Measurements from ENCODE around the gene CCNK. TPM values are rescaled to one million over a fixed set of nuclear protein-coding genes. Genes with fewer than 3 reads are reported as not detected.

The CCNK gene
- total and polyA plus RNA-seq, 10 of the 15 experiments (the other 5 are each of a cell fraction or from before 2014, with no cell fraction given), result 10.8 to 88.0 (median 22.5) TPM

DNA sequence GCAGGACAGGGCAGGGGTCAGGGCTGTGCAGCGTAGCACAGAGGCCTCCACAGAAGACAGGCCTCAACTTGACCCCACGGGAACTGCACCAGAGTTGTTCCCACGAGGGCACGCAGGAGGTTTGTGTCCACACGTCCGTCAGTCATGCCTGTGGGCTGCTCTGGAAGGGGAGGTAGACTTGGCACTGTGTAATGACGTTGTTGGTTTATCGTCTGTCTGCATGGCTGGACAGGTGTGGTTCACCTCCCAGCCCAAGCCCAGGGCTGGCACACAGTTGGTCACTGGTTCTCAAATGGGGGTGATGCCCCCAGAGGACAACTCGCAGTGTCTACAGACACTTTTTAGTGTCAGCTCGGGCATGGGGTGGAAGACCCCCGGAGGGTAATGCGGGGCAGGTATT lies 45.8 kb downstream of the CCNK start:
- SMC1A ChIA-PET (ENCODE audit: uncharacterized antibody, unreplicated experiment), result interaction anchor here (1.4 kb wide), 1 partner anchor 17 kb away, joined by 3 read pairs; no protein-coding TSS in a partner anchor
- no peaks in the 10 kb centered on the region for H4K20me1 ChIP-seq (ENCODE audit: control insufficient read depth, insufficient read depth)
- DNase-seq (ENCODE audit: low read depth, low spot score), result no peak
- no peak overlapping the region for H3K4me3 ChIP-seq
- no peaks in the 10 kb centered on the region for H3K79me2 ChIP-seq (ENCODE audit: control insufficient read depth, insufficient read depth, low read length)
- CTCF ChIA-PET, result no interaction called here
- H3K27ac ChIP-seq (ENCODE audit: control insufficient read depth, insufficient read depth), result no peak overlapping the region
- no peaks in the 10 kb centered on the region for H3K4me1 ChIP-seq (ENCODE audit: control insufficient read depth, insufficient read depth, low read length)
- no peaks in the 10 kb centered on the region for H3K27me3 ChIP-seq (replicated peaks in 1 of 2; ENCODE audit: control insufficient read depth in 2 of 2, insufficient read depth in 2 of 2, low read length in 1 of 2)
- WGBS (ENCODE audit: insufficient coverage, insufficient replicate concordance, low lambda C conversion rate, missing lambda C conversion rate), result 22% methylated on average over 12 of the region's 12 CpGs
- intact Hi-C loops (cut with micrococcal nuclease; ENCODE audit: unreplicated experiment), result no loop called here
- POLR2A ChIA-PET, result no interaction called here
- no peak overlapping the region for H2AFZ ChIP-seq (ENCODE audit: control insufficient read depth, low read depth, low read length)
- RAD21 ChIA-PET (ENCODE audit: unreplicated experiment), result no interaction called here
- no peaks in the 10 kb centered on the region for H3K36me3 ChIP-seq (ENCODE audit: control insufficient read depth in 2 of 2, insufficient read depth in 2 of 2, low read length in 1 of 2)
- BruUV-seq (replicated peaks), result no TSS peak
- H3K9ac ChIP-seq (ENCODE audit: control insufficient read depth, insufficient read depth, low read length), result no peak overlapping the region
- in situ Hi-C loops (cut with MboI), result loop anchor here (5.0 kb wide), 1 partner anchor 355 kb away; no protein-coding TSS in a partner anchor
- FAIRE-seq, result no peak
- no peak overlapping the region for H3K4me2 ChIP-seq (ENCODE audit: control insufficient read depth, insufficient read depth)
- no peaks in the 10 kb centered on the region for H3K9me3 ChIP-seq (replicated peaks; ENCODE audit: control insufficient read depth, insufficient read depth, low read length)
- no peak for ATAC-seq
- no peak for TF ChIP-seq MEF2B (IDR thresholded peaks at IDR 0.05; ENCODE audit: partially characterized antibody, poor library complexity, severe bottlenecking)
- no peak for TF ChIP-seq CEBPB (IDR thresholded peaks at IDR 0.05; ENCODE audit: borderline replicate concordance in 1 of 2, low read depth in 2 of 2, low read length in 2 of 2)
- TF ChIP-seq, protein P1, sequence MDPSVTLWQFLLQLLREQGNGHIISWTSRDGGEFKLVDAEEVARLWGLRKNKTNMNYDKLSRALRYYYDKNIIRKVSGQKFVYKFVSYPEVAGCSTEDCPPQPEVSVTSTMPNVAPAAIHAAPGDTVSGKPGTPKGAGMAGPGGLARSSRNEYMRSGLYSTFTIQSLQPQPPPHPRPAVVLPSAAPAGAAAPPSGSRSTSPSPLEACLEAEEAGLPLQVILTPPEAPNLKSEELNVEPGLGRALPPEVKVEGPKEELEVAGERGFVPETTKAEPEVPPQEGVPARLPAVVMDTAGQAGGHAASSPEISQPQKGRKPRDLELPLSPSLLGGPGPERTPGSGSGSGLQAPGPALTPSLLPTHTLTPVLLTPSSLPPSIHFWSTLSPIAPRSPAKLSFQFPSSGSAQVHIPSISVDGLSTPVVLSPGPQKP (IDR thresholded peaks at IDR 0.05; ENCODE audit: low read depth, low read length), result no peak
- TF ChIP-seq NFYB (IDR thresholded peaks at IDR 0.05; ENCODE audit: insufficient read depth, low read depth, low read length), result no peak
- no peak for TF ChIP-seq FOS (IDR thresholded peaks at IDR 0.05; ENCODE audit: borderline replicate concordance, extremely low read depth, insufficient read length)
- no peak for TF ChIP-seq ETV6 (conservative IDR thresholded peaks at IDR 0.05 in 1 of 2, IDR thresholded peaks at IDR 0.05 in 1 of 2; ENCODE audit: borderline replicate concordance in 1 of 2, low read depth in 1 of 2)
- no peak for TF ChIP-seq GABPA (IDR thresholded peaks at IDR 0.05; ENCODE audit: low read depth)
- TF ChIP-seq NFXL1 (IDR thresholded peaks at IDR 0.05; ENCODE audit: borderline replicate concordance), result no peak
- TF ChIP-seq SIX5 (IDR thresholded peaks at IDR 0.05; ENCODE audit: low read depth, low read length, severe bottlenecking), result no peak
- no peak for TF ChIP-seq ZNF24 (IDR thresholded peaks at IDR 0.05)
- no peak for TF ChIP-seq BCLAF1 (IDR thresholded peaks at IDR 0.05)
- TF ChIP-seq TCF3 (IDR thresholded peaks at IDR 0.05; ENCODE audit: borderline replicate concordance, insufficient read depth, low read depth, low read length), result no peak
- no peak for TF ChIP-seq ATF7 (IDR thresholded peaks at IDR 0.05; ENCODE audit: low read depth)
- no peak for TF ChIP-seq SKIL (IDR thresholded peaks at IDR 0.05; ENCODE audit: low read depth, poor library complexity, severe bottlenecking)
- TF ChIP-seq MEF2A (IDR thresholded peaks at IDR 0.05; ENCODE audit: insufficient read depth, low read depth, low read length), result no peak
- no peak for TF ChIP-seq CHD4 (IDR thresholded peaks at IDR 0.05)
- no peak for TF ChIP-seq SRF (IDR thresholded peaks at IDR 0.05; ENCODE audit: low read depth in 2 of 2, low read length in 2 of 2)
- TF ChIP-seq CREM (IDR thresholded peaks at IDR 0.05; ENCODE audit: low read depth), result no peak

Data from GM12878 (cell line).